Endothelial cell of umbilical vein (primary cell): ENCODE measurements around the gene IRF5. TPM values are rescaled to one million over a fixed set of nuclear protein-coding genes. Genes with fewer than 3 reads are reported as not detected.

ENCODE experiments used
- BruUV-seq: library from RNA; stranded (reverse); fragments of 400-500 nt; replicated peaks from 2 replicates; lab custom pipeline; 2021; lab: Mats Ljungman, UMichigan
- CTCF ChIA-PET: fragments of 300-600, 350-600 bp; sonication (Branson Sonifier 250); formaldehyde crosslinking; loops from one replicate; lab custom pipeline; 2021; ENCODE audit warnings: antibody characterized with exemption, inconsistent platforms; lab: Charles Lee
- POLR2A ChIA-PET: fragments of 300-600, 350-600 bp; sonication (Branson Sonifier 250); formaldehyde crosslinking; loops from one replicate; lab custom pipeline; 2021; ENCODE audit warnings: antibody characterized with exemption, inconsistent platforms; lab: Charles Lee
- DNase-seq: peaks from one replicate; pipeline ENCODE4 v3.0.0-alpha.2; 2011; ENCODE audit warnings: low read depth, low spot score
- FAIRE-seq: peaks from 2 replicates; lab custom pipeline; 2011; peaks lifted over from hg19 to GRCh38; lab: Jason Lieb, UNC
- H2AFZ ChIP-seq: 2 replicates; pipeline ENCODE4 v1.6.0; 2012; ENCODE audit warnings: low read depth, low read length, control low read depth, inconsistent platforms
- H3K27ac ChIP-seq: 2 replicates; pipeline ENCODE4 v1.5.1; 2011; ENCODE audit warnings: low read depth, mild to moderate bottlenecking, control low read depth, low read length, moderate library complexity; ENCODE audit not compliant: insufficient read depth
- H3K27me3 ChIP-seq, 2 experiments: 2 replicates each; pipeline versions ENCODE4 v1.6.0 to v1.6.1; 2011; ENCODE audit warnings: low read length in 2 of 2, mixed read lengths in 1 of 2; ENCODE audit not compliant: control insufficient read depth in 2 of 2, insufficient read depth in 2 of 2
- H3K36me3 ChIP-seq, 2 experiments: 2 replicates in 1 of 2; 3 replicates in 1 of 2; pipeline ENCODE4 v1.5.1; 2011; ENCODE audit warnings: low read length in 2 of 2, mild to moderate bottlenecking in 1 of 2, moderate library complexity in 1 of 2; ENCODE audit not compliant: control insufficient read depth in 2 of 2, insufficient read depth in 2 of 2; ENCODE audit errors: extremely low read depth in 1 of 2
- H3K4me1 ChIP-seq: 3 replicates; pipeline ENCODE4 v1.5.1; 2011; ENCODE audit warnings: mild to moderate bottlenecking, low read length; ENCODE audit not compliant: control insufficient read depth, insufficient read depth; ENCODE audit errors: extremely low read depth
- H3K4me2 ChIP-seq: 2 replicates; pipeline ENCODE4 v1.6.1; 2011; ENCODE audit warnings: low read length, control low read depth, mixed read lengths; ENCODE audit not compliant: insufficient read depth
- H3K4me3 ChIP-seq, 3 experiments: fragments of 200-600 bp in 1 of 3; sonication (generic), shearing (Covaris generic) in 1 of 3; replicated peaks in 1 of 3; 2 replicates each; pipeline ENCODE4 v1.5.1; 2011 to 2016; ENCODE audit warnings: control low read depth in 3 of 3, low read length in 3 of 3, mild to moderate bottlenecking in 2 of 3, inconsistent platforms in 1 of 3, low read depth in 1 of 3, moderate library complexity in 1 of 3; ENCODE audit not compliant: insufficient read depth in 1 of 3
- H3K79me2 ChIP-seq: 2 replicates; pipeline ENCODE4 v1.6.0; 2012; ENCODE audit warnings: low read length, inconsistent platforms; ENCODE audit not compliant: control insufficient read depth, insufficient read depth
- H3K9ac ChIP-seq: replicated peaks from 2 replicates; pipeline ENCODE3; 2011; ENCODE audit warnings: low read length, control low read depth; ENCODE audit not compliant: insufficient read depth; ENCODE audit errors: extremely low read depth
- H3K9me1 ChIP-seq: replicated peaks from 3 replicates; pipeline ENCODE4 v1.6.0; 2011; ENCODE audit warnings: mild to moderate bottlenecking, low read length; ENCODE audit not compliant: control insufficient read depth, insufficient read depth; ENCODE audit errors: extremely low read depth
- H3K9me3 ChIP-seq: replicated peaks from 2 replicates; pipeline ENCODE4 v1.5.1; 2012; ENCODE audit warnings: low read length, inconsistent platforms; ENCODE audit not compliant: control insufficient read depth, insufficient read depth
- H4K20me1 ChIP-seq: replicated peaks from 2 replicates; pipeline ENCODE3; 2011; ENCODE audit warnings: mild to moderate bottlenecking, low read length; ENCODE audit not compliant: control insufficient read depth, insufficient read depth; ENCODE audit errors: extremely low read depth
- EZH2 ChIP-seq: IDR thresholded peaks from 2 replicates; pipeline ENCODE4 v1.6.1; 2012; ENCODE audit warnings: borderline replicate concordance, low read depth, mild to moderate bottlenecking, moderate library complexity, low read length, inconsistent platforms; ENCODE audit not compliant: severe bottlenecking
- FOS ChIP-seq: IDR thresholded peaks from 2 replicates; pipeline ENCODE4 v1.6.1; 2011; ENCODE audit warnings: mild to moderate bottlenecking, low read length, moderate library complexity, borderline replicate concordance; ENCODE audit not compliant: insufficient read depth
- GATA2 ChIP-seq: IDR thresholded peaks from 2 replicates; pipeline ENCODE4 v1.7.0; 2011; ENCODE audit warnings: low read depth, mild to moderate bottlenecking, moderate library complexity, mixed read lengths, low read length; ENCODE audit not compliant: insufficient read length, insufficient read depth
- JUN ChIP-seq: IDR thresholded peaks from 2 replicates; pipeline ENCODE4 v1.6.1; 2011; ENCODE audit warnings: borderline replicate concordance, low read depth; ENCODE audit not compliant: insufficient read length, insufficient read depth
- MAX ChIP-seq: IDR thresholded peaks from 2 replicates; pipeline ENCODE4 v1.6.1; 2011; ENCODE audit not compliant: insufficient read depth, insufficient read length
- MYC ChIP-seq: IDR thresholded peaks from one replicate; pipeline ENCODE4 v1.6.1; 2011; ENCODE audit warnings: mild to moderate bottlenecking, low read depth, low read length
- POLR2AphosphoS5 ChIP-seq: IDR thresholded peaks from 2 replicates; pipeline ENCODE4 v1.6.1; 2012; ENCODE audit warnings: low read depth, mild to moderate bottlenecking, control low read depth, low read length, moderate library complexity; ENCODE audit not compliant: insufficient read depth
- dilution Hi-C: fragments of 300-500 bp; cut with MboI; formaldehyde crosslinking; loops from one replicate; pipeline ENCODE4 v1.15.0; 2019; ENCODE audit warnings: low sequenced_read_pairs; ENCODE audit not compliant: extremely low pct_ligation_motif_present
- intact Hi-C: fragments of 100-400 bp; cut with micrococcal nuclease; formaldehyde crosslinking; loops from one replicate; pipeline ENCODE4 v1.10.0; 2022
- polyA plus RNA-seq, 4 experiments: library from polyadenylated mRNA; depleted of rRNA in 3 of 4; stranded (reverse) in 3 of 4; unstranded in 1 of 4; fragments of >200 nt; gene quantifications; 2 replicates each; pipeline versions ENCODE4 v1.2.1 to v1.2.3, GENCODE V29; 2011 to 2012; ENCODE audit warnings: missing spikeins in 1 of 4
- total RNA-seq: library from RNA; stranded (reverse); gene quantifications from 2 replicates; pipeline ENCODE4 v1.2.3, GENCODE V29; 2021
- TF ChIP-seq, protein P1 (sequence below), 2 donors: IDR thresholded peaks; 1 replicate in 1 of 2; 2 replicates in 1 of 2; pipeline ENCODE4 v1.5.1; 2011; ENCODE audit warnings: low read length in 2 of 2, mild to moderate bottlenecking in 2 of 2, moderate library complexity in 2 of 2, control low read depth in 1 of 2, inconsistent platforms in 1 of 2, low read depth in 1 of 2; ENCODE audit not compliant: insufficient read depth in 1 of 2; ENCODE audit errors: extremely low read depth in 1 of 2

IRF5 gene
- total and polyA plus RNA-seq, 2 donors (not counting 3 experiments of a cell fraction or from before 2014, with no cell fraction given): 0.31 to 0.36 TPM

DNA sequence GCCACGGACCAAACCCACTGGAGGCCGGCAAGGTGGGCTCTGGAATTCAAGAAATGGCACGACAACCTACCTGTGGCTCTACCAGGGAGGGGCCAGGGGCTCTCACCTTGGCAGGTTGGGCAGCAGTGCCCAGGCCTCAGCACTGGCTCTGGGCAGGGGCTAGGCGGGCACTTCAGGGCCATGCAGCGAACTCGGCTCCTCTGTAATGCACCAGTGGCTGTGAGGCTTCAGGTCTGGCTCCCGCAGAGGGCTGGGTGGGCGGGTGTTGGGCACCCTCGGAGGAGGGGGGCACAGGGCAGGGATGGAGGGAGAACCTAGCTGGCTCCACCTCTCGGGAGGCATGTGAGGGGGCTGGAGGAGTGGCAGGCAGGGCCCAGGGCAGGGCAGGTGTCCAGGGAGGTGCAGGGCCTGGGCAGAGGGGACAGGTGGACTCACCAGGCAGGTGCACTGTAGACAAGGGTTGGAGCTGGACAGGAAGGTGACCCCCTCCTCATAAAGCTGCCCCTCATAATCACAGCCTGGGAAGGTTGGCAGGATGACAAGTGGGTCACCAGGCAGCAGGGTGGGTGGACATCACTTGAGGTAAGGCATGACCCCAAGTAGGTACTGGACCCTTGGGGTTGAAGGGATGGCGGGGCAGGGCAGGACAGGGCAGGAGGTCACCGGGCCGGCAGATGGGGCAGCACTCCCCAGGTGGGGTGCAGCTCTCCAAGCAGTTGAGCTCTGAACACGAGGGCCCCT, 33.9 kb upstream of the IRF5 start:
- no peak overlapping the region for H2AFZ ChIP-seq
- no peaks in the 10 kb centered on the region for H3K9me3 ChIP-seq
- H3K9ac ChIP-seq: no peak overlapping the region
- no peaks in the 10 kb centered on the region for H3K36me3 ChIP-seq
- H3K4me3 ChIP-seq: no peak overlapping the region
- no peaks in the 10 kb centered on the region for H3K79me2 ChIP-seq
- H3K27me3 ChIP-seq: peaks cover 6 to 9% of the 10 kb centered on the region in 2 experiments
- DNase-seq (no peak), FAIRE-seq (no peak)
- no TSS peak for BruUV-seq
- no peaks in the 10 kb centered on the region for H4K20me1 ChIP-seq
- intact Hi-C loops (loop anchor here (1.0 to 2.0 kb wide), 3 partner anchors 44 to 307 kb away; no protein-coding TSS in a partner anchor), dilution Hi-C loops (no loop called here)
- no peak overlapping the region for H3K27ac ChIP-seq
- no peaks in the 10 kb centered on the region for H3K9me1 ChIP-seq
- TF ChIP-seq JUN: no peak
- no peak for TF ChIP-seq EZH2
- no peak for TF ChIP-seq POLR2AphosphoS5
- TF ChIP-seq FOS: no peak
- TF ChIP-seq, protein P1, sequence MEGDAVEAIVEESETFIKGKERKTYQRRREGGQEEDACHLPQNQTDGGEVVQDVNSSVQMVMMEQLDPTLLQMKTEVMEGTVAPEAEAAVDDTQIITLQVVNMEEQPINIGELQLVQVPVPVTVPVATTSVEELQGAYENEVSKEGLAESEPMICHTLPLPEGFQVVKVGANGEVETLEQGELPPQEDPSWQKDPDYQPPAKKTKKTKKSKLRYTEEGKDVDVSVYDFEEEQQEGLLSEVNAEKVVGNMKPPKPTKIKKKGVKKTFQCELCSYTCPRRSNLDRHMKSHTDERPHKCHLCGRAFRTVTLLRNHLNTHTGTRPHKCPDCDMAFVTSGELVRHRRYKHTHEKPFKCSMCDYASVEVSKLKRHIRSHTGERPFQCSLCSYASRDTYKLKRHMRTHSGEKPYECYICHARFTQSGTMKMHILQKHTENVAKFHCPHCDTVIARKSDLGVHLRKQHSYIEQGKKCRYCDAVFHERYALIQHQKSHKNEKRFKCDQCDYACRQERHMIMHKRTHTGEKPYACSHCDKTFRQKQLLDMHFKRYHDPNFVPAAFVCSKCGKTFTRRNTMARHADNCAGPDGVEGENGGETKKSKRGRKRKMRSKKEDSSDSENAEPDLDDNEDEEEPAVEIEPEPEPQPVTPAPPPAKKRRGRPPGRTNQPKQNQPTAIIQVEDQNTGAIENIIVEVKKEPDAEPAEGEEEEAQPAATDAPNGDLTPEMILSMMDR (IDR thresholded peaks at IDR 0.05; ENCODE audit: extremely low read depth in 1 of 2, insufficient read depth in 1 of 2, low read depth in 1 of 2, low read length in 2 of 2): no peak
- no peak for TF ChIP-seq MAX
- no peak for TF ChIP-seq GATA2
- TF ChIP-seq MYC: no peak
- no peak overlapping the region for H3K4me2 ChIP-seq
- CTCF ChIA-PET: interaction anchor here (1.0 to 2.6 kb wide), 5 partner anchors 44 to 306 kb away, joined by 3 to 47 read pairs (median 5); no protein-coding TSS in a partner anchor
- POLR2A ChIA-PET: no interaction called here
- no peaks in the 10 kb centered on the region for H3K4me1 ChIP-seq
